NCI-H446 (cell line): ENCODE measurements around the gene MYOD1.

Experiments
- DNase-seq, 2 experiments: peaks; one replicate each; lab custom pipeline; 2025; lab: John Stamatoyannopoulos, UW

MYOD1 gene

DNA sequence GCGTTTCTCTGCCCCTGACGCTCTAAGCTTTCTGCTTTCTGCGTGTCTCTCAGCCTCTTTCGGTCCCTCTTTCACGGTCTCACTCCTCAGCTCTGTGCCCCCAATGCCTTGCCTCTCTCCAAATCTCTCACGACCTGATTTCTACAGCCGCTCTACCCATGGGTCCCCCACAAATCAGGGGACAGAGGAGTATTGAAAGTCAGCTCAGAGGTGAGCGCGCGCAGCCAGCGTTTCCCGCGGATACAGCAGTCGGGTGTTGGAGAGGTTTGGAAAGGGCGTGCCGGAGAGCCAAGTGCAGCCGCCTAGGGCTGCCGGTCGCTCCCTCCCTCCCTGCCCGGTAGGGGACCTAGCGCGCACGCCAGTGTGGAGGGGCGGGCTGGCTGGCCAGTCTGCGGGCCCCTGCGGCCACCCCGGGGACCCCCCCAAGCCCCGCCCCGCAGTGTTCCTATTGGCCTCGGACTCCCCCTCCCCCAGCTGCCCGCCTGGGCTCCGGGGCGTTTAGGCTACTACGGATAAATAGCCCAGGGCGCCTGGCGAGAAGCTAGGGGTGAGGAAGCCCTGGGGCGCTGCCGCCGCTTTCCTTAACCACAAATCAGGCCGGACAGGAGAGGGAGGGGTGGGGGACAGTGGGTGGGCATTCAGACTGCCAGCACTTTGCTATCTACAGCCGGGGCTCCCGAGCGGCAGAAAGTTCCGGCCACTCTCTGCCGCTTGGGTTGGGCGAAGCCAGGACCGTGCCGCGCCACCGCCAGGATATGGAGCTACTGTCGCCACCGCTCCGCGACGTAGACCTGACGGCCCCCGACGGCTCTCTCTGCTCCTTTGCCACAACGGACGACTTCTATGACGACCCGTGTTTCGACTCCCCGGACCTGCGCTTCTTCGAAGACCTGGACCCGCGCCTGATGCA, at the start of gene MYOD1:
Gene MYOD1, plus strand, starts transcription at position 544 of the 910 bp plus-strand sequence. Its CDS starts 212 bp downstream, at position 756.
- DNase-seq, result no peak

- no peak for DNase-seq
These were observed 46.9 kb upstream of the MYOD1 start for GRCh38 chr11:17672469-17672868.

DNA sequence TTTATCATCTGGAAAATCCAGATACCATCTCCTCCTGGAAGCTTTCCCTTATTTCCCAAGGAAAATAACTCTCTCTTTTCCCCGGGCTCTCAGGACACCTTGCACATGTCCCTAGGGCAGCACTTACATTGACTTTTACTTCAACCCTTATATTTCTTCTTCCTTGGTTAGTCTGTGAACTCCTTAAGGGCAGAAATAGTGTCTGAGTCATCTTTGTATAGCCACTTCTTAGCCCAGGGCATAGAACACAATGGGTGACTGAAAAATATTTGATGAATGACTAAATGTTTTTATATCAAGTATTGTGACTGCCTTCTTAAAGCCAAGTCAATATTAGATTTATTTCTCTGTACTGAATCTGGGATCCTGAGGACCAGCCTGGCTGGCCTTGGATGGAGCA, 45.4 kb upstream of the MYOD1 start:
- DNase-seq, result no peak

GRCh38 chr11:17682848-17683247, 36.5 kb upstream of the MYOD1 start:
- no peak for DNase-seq

- no peak for DNase-seq
These were observed 35.8 kb upstream of the MYOD1 start for GRCh38 chr11:17683377-17684161.

GRCh38 chr11:17684550-17684949, 34.8 kb upstream of the MYOD1 start:
- DNase-seq, result no peak

- no peak for DNase-seq
These were observed 33.0 kb upstream of the MYOD1 start for GRCh38 chr11:17686231-17686980.

DNA sequence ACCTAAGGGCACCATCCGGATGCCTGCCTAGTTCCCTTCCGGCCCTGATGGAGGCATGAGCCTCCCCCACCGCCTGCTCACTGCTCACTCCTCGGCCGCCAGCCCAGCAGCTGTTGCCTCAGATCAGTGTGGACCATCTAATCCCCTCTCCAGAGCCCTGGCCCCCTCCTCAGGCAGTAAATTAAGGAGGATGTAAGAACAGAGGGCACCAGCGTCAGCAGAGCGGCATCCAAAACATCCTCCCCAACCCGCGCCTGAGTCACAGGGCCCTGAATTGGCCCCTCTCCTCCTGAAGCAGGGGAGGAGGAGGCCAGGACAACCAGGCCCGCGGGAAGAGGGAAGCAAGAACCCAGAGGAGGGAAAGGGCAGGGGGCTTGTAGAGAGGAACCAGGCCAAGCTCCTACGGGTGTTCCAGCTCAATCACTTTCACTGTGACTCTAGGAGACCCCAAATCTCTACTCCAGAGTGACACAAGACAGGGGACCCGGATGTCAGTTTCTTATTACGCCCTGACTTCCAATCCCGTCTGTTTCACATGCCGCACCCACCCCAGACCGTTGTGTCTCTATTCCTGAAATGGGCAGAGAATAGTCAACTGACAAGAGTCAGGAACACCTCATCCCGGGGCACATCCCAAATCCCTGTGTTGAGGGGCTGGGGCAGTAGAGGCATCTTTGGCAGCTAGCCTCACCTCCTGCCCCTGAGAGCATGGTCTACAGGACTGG, 31.3 kb upstream of the MYOD1 start:
- no peak for DNase-seq

- no peak for DNase-seq
These were observed 27.8 kb upstream of the MYOD1 start for GRCh38 chr11:17691550-17691949.

- DNase-seq, result no peak
These were observed 27.4 kb upstream of the MYOD1 start for GRCh38 chr11:17691976-17692375.

GRCh38 chr11:17692931-17693330, 26.4 kb upstream of the MYOD1 start:
- DNase-seq, result no peak

GRCh38 chr11:17693531-17693930, 25.8 kb upstream of the MYOD1 start:
- no peak for DNase-seq

- no peak for DNase-seq
These were observed 24.8 kb upstream of the MYOD1 start for GRCh38 chr11:17694494-17695110.

- DNase-seq, result no peak
These were observed 23.6 kb upstream of the MYOD1 start for GRCh38 chr11:17695454-17696441.

- DNase-seq, result no peak
These were observed 22.6 kb upstream of the MYOD1 start for GRCh38 chr11:17696741-17697140.

GRCh38 chr11:17697175-17697949, 22.0 kb upstream of the MYOD1 start:
- no peak for DNase-seq

DNA sequence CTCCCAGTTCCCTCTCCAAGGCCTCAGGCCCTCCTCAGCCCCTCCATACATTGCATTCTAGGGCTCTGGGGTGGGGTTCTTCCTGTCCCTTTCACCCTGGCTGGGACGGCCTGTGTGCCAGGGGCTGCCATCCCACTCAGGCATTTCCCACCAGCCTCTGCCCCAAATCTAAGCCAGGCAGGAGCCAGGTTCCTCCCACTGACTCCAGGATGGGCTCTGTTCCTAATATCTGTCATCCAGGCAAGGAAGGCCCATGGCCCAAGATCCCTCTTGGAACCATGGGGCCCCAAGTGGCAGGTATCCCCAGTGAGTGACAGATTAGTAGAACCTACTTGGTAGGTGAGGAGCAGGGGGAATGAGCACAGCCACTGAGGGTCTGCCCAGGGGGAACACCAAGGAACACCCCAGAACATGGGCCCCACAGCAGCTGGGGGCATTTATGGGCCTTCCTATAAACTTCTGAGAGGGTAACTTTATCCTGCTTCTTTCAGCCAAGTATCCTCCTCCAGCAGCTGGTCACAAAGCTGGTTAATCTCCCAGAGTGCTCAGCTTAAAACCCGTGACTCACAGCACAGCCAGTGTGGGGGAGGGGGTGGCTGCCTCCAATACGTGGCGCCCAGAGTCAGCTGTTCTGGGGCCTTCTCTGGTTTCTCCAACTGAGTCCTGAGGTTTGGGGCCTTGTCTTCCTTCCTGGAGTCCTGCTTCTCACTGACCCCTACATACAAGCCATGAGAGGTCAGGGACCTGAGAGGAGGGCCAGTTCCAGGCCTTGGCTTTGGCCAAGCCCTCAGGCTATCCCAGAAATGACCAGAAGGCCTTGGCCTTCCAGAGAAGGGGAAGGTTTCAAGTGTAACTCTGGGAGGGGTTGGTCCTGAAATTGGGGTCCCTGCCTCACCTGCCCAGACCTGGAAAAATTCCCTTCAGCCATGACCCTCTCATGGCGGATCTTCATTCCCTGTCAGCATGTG, 19.9 kb upstream of the MYOD1 start:
- peak in 1 of 2 experiments; percentile 32 for DNase-seq

- no peak for DNase-seq
These were observed 18.4 kb upstream of the MYOD1 start for GRCh38 chr11:17700991-17701390.
